Keratinocyte (primary cell): ENCODE measurements around the gene DCDC2C.

Experiments used
- CTCF ChIP-seq, 3 experiments: IDR thresholded peaks in 1 of 3; conservative IDR thresholded peaks in 1 of 3; optimal IDR thresholded peaks in 1 of 3; 2 replicates in 2 of 3; 3 replicates in 1 of 3; pipeline versions ENCODE3 to v1.5.1; 2011; ENCODE audit warnings: low read length in 3 of 3, mild to moderate bottlenecking in 3 of 3, moderate library complexity in 2 of 3, control low read depth in 1 of 3, inconsistent platforms in 1 of 3; ENCODE audit not compliant: insufficient read depth in 2 of 3; ENCODE audit errors: extremely low read depth in 1 of 3
- EZH2 ChIP-seq: IDR thresholded peaks from one replicate; pipeline ENCODE4 v1.6.1; 2012; ENCODE audit warnings: inconsistent platforms, mild to moderate bottlenecking, low read length, moderate library complexity

- TF ChIP-seq CTCF (optimal IDR thresholded peaks at IDR 0.05 in 1 of 3, IDR thresholded peaks at IDR 0.05 in 1 of 3, conservative IDR thresholded peaks at IDR 0.05 in 1 of 3; ENCODE audit: extremely low read depth in 1 of 3, insufficient read depth in 2 of 3, low read length in 3 of 3), result no peak
- no peak for TF ChIP-seq EZH2
Measured at GRCh38 chr2:3712424-3712823, 9.0 kb downstream of the DCDC2C start.
